GM19395 (cell line): ENCODE data around the gene TBR1.

Experiments used
- ATAC-seq: cut with Tn5 transposase; IDR thresholded peaks from one replicate; pipeline ENCODE4 v1.9.1; 2021; ENCODE audit warnings: mild to moderate bottlenecking, moderate library complexity; ENCODE audit not compliant: unreplicated experiment

The TBR1 gene

DNA sequence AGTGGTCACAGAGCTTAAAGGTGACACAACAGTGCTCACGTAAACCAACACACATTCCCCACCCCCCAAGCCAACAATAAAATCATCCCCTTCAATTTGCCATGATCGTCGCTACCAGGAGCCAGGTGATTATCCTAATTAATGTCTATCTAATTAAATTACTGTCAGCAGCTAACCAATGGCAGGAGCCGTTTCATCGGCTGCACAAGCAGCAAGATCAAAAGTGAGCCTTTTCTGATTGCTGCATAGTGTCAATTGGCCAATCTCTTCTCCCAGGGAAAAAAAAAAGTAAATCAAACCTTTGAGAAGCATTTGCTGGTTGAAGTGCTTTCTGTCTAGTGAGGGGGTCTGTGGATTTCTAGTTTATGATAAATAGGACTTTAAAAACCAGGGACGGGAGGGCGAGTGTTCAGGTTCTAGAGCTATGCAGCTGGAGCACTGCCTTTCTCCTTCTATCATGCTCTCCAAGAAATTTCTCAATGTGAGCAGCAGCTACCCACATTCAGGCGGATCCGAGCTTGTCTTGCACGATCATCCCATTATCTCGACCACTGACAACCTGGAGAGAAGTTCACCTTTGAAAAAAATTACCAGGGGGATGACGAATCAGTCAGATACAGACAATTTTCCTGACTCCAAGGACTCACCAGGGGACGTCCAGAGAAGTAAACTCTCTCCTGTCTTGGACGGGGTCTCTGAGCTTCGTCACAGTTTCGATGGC, at the start of gene TBR1:
Gene TBR1, plus strand, starts transcription at position 311 of the 721 bp plus-strand sequence. Its CDS starts 114 bp downstream, at position 425.
- no peak for ATAC-seq

GRCh38 chr2:161367675-161368074, 48.4 kb upstream of the TBR1 start:
- no peak for ATAC-seq

DNA sequence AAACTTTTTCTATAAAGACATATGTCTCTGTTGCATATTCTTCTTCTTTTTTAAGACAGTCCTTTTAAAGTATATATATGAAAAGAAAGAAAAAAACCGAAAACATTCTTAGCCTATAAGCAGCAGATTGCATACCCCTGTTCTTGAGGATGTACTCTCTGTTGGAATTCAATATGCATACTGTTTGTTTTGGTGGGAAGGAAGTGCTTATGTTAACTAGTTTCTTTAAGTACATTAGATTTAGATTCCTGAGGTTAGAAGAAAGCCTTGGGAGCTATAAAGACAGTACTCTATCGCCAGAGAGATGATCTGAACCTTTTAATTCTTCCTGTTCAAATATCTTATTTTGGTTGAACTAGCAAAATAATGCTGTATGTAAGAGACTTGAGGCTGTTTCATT, 46.8 kb upstream of the TBR1 start:
- no peak for ATAC-seq

- no peak for ATAC-seq
Observed at GRCh38 chr2:161370981-161371380, 45.1 kb upstream of the TBR1 start.

- ATAC-seq = no peak
Observed at GRCh38 chr2:161371869-161372268, 44.2 kb upstream of the TBR1 start.

- ATAC-seq = no peak
Observed at GRCh38 chr2:161373942-161374341, 42.2 kb upstream of the TBR1 start.

- ATAC-seq = no peak
Observed at GRCh38 chr2:161374446-161374845, 41.7 kb upstream of the TBR1 start.

- ATAC-seq = no peak
Observed at GRCh38 chr2:161379740-161380139, 36.4 kb upstream of the TBR1 start.

DNA sequence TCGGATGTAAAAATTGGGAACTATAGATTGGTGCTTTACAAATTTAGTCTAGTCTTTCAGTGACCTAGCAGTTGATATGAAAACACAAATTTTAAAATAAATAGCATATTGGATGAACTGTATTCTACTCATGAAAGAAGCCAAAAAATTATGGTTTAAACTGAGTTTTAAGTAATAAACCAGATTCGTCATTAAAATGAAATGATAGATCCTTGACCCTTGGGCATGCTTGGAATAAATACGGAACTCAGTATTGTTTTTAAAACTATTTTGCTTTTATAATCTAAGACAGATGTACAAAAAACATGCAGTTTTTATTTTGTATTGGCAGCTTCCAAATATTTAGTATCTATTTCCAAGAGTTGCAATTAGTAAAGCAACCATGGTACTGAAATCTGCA, 34.6 kb upstream of the TBR1 start:
- no peak for ATAC-seq

DNA sequence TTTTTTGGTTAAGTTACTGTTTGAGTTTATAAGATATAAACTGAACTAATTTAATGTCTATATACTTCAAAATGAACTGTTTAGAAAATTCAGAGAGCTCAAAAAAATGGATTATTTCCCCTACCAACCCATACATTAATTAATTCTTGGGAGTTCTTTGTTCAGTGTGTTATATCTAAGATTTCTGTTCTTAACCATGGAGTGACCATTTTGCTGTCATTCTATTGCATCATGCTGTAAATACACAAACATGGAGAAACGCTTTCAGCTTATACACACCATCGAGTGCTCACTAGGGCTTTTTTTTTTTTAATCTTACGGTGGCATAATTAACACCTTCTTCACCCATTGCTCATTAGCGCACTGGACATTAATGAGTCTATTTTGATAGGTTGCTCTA, 33.4 kb upstream of the TBR1 start:
- ATAC-seq = no peak

DNA sequence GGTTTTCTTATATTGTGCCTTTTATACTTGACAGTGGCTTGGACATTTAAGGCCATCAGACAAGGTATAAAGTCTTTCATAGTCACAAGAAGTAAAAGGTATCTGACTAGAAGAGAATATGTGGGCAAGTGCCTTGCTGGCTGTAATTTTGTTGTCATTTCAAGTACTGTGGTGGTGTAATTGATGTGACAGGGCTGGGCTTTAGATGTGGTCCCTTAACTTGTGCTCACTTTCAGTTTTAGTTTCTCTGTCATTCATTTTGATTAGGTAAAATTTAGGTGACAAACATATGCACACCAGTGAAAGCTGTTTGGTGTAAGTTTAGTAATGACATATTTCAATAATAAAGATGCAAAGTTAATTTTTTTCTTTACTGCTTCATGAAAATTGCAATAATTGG, 31.2 kb upstream of the TBR1 start:
- peak; percentile 77 for ATAC-seq

DNA sequence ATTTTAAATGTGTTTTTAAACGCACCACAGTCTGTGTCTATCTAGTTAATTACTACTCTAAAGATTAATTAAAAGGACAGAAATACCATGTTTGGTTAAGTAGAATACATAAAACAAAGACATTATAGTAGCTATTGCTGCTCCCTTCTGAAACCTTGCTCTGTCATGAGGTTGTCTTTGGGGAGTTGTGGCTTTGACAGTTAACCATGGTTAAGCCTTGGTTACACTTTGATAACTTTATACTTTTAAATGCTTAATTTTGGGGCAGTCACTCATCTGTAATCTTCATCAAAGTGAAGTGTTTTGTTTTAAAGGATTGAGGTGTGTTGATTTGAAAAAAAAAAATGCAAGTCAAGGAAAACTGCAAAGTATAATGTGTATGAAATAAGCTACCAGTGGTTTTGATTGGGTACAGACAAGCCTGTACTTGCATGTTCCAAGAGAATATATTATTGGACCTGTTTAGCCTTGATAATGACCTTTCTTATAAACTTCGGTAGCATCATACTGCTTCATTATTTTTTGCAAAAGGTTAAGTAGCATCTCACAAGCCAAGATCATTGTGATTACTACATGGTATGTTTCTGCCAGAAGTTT, 29.8 kb upstream of the TBR1 start:
- peak; percentile 69 for ATAC-seq

DNA sequence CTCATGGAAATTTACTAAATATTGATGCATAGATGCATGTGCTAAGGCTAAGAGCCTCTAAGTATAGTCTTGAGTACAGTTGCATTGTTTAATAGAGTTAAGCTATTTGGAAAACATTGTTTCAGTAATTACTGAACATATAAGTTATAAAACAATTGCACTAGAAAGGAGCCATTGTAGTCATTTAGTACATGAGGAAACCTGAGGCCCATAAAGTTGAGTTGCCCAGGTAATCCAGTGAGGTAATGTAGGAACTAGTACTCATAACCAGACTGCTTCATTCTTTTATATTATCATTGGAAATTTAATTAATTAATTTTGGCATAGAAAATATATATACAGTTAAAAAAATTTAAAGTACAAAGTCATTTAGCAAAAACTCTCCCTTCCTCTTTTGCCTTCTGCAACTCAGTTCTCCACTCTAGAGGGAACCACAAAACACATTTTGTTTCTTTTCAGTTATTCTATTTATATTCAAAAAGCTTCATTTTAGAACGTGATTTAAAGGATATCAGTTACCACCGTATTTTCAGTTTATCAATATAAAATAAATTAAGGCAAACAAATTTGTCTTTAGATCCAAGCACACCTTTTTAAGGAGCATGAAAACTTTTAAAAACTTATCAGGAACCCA, 27.8 kb upstream of the TBR1 start:
- peak; percentile 47 for ATAC-seq

GRCh38 chr2:161391737-161392506, 24.2 kb upstream of the TBR1 start:
- ATAC-seq = no peak

DNA sequence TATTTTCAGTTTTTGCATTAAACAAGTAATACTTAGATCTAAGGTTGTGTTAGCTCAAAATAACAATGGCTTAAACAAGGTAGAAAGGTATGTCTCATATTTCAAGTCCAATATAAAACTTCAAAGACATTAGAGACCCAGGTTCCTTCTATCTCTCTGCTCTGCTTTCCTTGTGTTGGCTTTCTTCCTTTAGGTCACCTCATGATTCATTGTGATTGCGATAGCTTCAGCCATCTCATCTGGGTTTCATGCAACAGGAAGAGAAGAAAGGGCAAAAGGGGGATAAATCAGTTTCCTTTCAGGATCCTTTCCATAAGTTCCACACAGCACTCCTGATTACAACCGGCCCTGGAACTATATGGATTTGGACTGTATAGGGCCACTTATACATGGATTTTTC, 16.0 kb upstream of the TBR1 start:
- no peak for ATAC-seq

GRCh38 chr2:161402297-161402696, 13.8 kb upstream of the TBR1 start:
- no peak for ATAC-seq

DNA sequence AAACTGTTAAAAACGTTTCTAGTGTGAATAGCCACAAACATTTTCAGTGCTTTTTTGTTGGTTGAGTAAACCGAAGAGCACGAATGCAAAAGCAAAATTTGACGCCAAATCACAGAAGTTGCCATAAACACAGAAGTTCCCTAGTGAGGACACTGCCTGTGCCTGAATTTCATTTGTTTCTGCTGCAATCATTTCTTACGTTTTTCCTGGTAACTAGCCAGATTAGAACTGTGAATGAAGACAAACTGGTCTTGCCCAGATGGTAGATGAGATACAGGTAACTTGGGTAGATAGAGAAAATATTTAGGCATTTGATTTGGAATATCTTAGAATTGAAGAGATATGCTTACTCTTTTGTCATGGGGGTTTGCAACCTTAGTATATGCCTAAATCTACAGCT, 9.8 kb upstream of the TBR1 start:
- ATAC-seq = no peak

- ATAC-seq = no peak
Observed at GRCh38 chr2:161407597-161407996, 8.5 kb upstream of the TBR1 start.

DNA sequence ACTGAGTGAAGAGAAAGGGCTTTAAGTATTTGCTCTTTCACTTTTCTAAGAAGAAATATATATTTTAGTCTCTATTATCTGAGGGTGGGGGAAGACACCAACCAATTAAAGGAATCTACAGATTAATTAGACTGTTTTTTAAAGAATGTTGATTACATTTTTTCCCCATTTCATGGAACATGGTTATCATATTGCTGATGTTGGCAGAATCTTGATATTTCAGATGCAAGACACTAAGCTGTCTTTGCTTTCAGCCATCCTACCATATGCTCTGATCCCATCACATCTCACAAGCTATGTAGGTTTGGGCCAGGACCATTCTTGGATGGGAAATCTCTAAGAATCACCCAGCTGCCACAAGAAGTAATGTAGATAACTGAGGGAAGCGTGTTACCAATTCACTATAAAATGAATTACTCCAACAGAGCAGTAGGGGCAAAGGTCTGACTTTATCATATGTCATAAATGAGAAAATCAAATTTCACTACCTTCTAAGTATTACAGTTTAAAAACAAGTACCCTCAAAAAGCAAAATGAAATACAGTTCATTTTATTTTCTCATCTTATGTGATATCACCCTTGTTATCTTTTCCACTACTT, 6.7 kb upstream of the TBR1 start:
- no peak for ATAC-seq

DNA sequence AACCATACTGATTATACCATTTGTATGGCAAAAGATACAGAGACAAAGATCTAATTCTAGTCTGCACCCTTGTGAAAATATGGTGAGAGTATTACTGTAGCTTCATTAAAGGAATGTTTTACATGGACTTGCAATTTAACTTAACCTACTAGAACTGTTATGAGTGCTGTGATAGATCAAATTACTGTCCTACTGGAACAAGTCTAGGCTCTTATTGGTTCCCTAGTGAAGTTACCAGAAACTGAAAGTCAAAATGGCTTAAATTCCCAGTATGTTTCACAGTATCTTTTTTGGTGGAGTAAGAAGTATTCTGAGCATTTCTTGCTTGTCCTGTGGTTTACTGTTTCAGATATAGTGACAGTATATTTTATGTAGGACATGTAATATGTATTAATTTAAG, 3.8 kb upstream of the TBR1 start:
- ATAC-seq = no peak
